Measurements from ENCODE around the gene PIEZO1. TPM values are rescaled to one million over a fixed set of nuclear protein-coding genes. Genes with fewer than 3 reads are reported as not detected.

PIEZO1 gene
- total RNA-seq, 1 experiment from 2014 or later = 71.1 TPM

GRCh38 chr16:88706965-88707826 is 77.8 kb downstream of the PIEZO1 start:
- peak overlapping the region; percentile 95 for H3K4me2 ChIP-seq (ENCODE audit: insufficient read depth, insufficient read length, low read length)
- no peaks in the 10 kb centered on the region; a peak in 1 of 5 replicates for H3K9me3 Mint-ChIP-seq
- TF ChIP-seq CTCF (conservative IDR thresholded peaks at IDR 0.05) = no peak
- no peak overlapping the region for H2BK120ac ChIP-seq (ENCODE audit: low read depth, low read length, poor library complexity, severe bottlenecking)
- no peak overlapping the region for H3K18ac ChIP-seq (ENCODE audit: insufficient read length, low read depth, low read length)
- H3K23me2 ChIP-seq (ENCODE audit: insufficient read length, low read depth, low read length, poor library complexity, severe bottlenecking) = peaks cover 6% of the 10 kb centered on the region
- H2AFZ ChIP-seq (ENCODE audit: low read length) = no peak overlapping the region
- no CpG with 5 or more reads among the region's 17 CpGs for WGBS (ENCODE audit: extremely low coverage, insufficient read length, low lambda C conversion rate)
- H3K79me1 ChIP-seq (ENCODE audit: insufficient read depth, low read depth, low read length, poor library complexity, severe bottlenecking) = peaks cover 7% of the 10 kb centered on the region
- H3K27me3 ChIP-seq (ENCODE audit: insufficient read depth, low read length) = no peaks in the 10 kb centered on the region
- H3K9ac ChIP-seq (ENCODE audit: extremely low read depth, insufficient read length, low read length) = peak overlapping the region; percentile 45
- H4K5ac ChIP-seq (ENCODE audit: insufficient read length, low read depth, low read length) = no peak overlapping the region
- H3K9me3 ChIP-seq (ENCODE audit: control insufficient read depth, low read depth, low read length) = no peaks in the 10 kb centered on the region
- no peak for DNase-seq
- no peak overlapping the region for H4K8ac ChIP-seq (replicated peaks; ENCODE audit: insufficient read length, low read depth, low read length)
- H4K20me1 ChIP-seq (ENCODE audit: control insufficient read depth, insufficient read depth, insufficient read length) = no peaks in the 10 kb centered on the region
- H3K36me3 Mint-ChIP-seq (ENCODE audit: insufficient read depth in 1 of 3, low read depth in 3 of 3) = peaks cover 0 to 4% (median 2%) of the 10 kb centered on the region in 3 experiments; a peak in 3 of 7 replicates
- H2BK15ac ChIP-seq (ENCODE audit: low read depth, low read length) = no peak overlapping the region
- H3K4me3 Mint-ChIP-seq = peak overlapping the region; percentile 83 to 84
- H3K27me3 Mint-ChIP-seq (ENCODE audit: low read depth) = no peaks in the 10 kb centered on the region
- H3K79me2 ChIP-seq (ENCODE audit: insufficient read depth, low read length) = peaks cover 3% of the 10 kb centered on the region; the same call in 1 of the 2 replicates
- H2BK20ac ChIP-seq (ENCODE audit: low read depth, low read length, poor library complexity, severe bottlenecking) = no peak overlapping the region
- H3K4ac ChIP-seq (ENCODE audit: low read depth, low read length) = no peak overlapping the region
- no peak overlapping the region for H3K56ac ChIP-seq (ENCODE audit: insufficient read length, low read depth, low read length)
- H3K4me1 ChIP-seq (ENCODE audit: insufficient read depth, low read length) = peaks cover 4% of the 10 kb centered on the region; the same call in 1 of the 2 replicates
- H3T11ph ChIP-seq (ENCODE audit: low read length) = no peak overlapping the region
- H2BK5ac ChIP-seq (ENCODE audit: insufficient read length, low read length) = no peak overlapping the region
- H3K27ac ChIP-seq (ENCODE audit: insufficient read length, low read depth, low read length) = no peak overlapping the region
- H4K91ac ChIP-seq (ENCODE audit: insufficient read length, low read depth, low read length) = no peak overlapping the region
- peak overlapping the region in 2 of 3 experiments; percentile 10 to 82; a peak in 3 of 7 replicates for H3K27ac Mint-ChIP-seq
- no peak overlapping the region for H3K14ac ChIP-seq (ENCODE audit: insufficient read depth, low read length)
- no peak overlapping the region for H3K23ac ChIP-seq (ENCODE audit: insufficient read length, low read depth, low read length)
- no peak overlapping the region for H2BK12ac ChIP-seq (ENCODE audit: insufficient read length, low read depth, low read length)
- H3K4me1 Mint-ChIP-seq = peaks cover 17 to 23% of the 10 kb centered on the region in 2 experiments
- H2AK5ac ChIP-seq (ENCODE audit: insufficient read length, low read length) = no peak overlapping the region
